ENCODE data around the gene HPD. TPM values are rescaled to one million over a fixed set of nuclear protein-coding genes. Genes with fewer than 3 reads are reported as not detected.

Gene HPD
- total and polyA plus RNA-seq, 2 donors (not counting 3 experiments of a cell fraction or from before 2014, with no cell fraction given): not detected

DNA sequence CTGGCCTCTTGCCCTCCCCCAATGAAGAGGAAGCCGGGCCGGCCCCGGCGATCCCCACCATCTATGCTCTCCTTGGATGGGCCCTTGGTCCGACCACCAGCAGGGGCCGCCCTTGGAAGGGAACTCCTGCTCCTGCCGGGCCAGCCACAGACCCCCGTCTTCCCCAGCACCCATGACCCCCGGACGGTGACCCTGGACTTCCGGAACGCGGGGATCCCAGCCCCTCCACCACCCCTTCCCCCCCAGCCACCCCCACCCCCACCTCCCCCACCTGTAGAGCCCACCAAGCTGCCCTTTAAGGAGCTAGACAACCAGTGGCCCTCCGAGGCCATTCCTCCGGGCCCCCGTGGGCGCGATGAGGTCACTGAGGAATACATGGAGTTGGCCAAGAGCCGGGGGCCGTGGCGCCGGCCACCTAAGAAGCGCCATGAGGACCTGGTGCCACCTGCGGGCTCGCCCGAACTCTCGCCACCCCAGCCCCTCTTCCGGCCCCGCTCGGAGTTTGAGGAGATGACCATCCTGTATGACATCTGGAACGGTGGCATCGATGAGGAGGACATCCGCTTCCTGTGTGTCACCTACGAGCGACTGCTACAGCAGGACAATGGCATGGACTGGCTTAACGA is 35.4 kb downstream of the HPD start:
- H3K9me3 ChIP-seq (replicated peaks; ENCODE audit: control insufficient read depth, insufficient read depth, low read length): no peaks in the 10 kb centered on the region
- no peak overlapping the region for H3K4me2 ChIP-seq (ENCODE audit: insufficient read depth, low read length)
- TF ChIP-seq, protein P1, sequence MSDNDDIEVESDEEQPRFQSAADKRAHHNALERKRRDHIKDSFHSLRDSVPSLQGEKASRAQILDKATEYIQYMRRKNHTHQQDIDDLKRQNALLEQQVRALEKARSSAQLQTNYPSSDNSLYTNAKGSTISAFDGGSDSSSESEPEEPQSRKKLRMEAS (IDR thresholded peaks at IDR 0.05; ENCODE audit: insufficient read depth, insufficient read length): no peak
- TF ChIP-seq, protein P2, sequence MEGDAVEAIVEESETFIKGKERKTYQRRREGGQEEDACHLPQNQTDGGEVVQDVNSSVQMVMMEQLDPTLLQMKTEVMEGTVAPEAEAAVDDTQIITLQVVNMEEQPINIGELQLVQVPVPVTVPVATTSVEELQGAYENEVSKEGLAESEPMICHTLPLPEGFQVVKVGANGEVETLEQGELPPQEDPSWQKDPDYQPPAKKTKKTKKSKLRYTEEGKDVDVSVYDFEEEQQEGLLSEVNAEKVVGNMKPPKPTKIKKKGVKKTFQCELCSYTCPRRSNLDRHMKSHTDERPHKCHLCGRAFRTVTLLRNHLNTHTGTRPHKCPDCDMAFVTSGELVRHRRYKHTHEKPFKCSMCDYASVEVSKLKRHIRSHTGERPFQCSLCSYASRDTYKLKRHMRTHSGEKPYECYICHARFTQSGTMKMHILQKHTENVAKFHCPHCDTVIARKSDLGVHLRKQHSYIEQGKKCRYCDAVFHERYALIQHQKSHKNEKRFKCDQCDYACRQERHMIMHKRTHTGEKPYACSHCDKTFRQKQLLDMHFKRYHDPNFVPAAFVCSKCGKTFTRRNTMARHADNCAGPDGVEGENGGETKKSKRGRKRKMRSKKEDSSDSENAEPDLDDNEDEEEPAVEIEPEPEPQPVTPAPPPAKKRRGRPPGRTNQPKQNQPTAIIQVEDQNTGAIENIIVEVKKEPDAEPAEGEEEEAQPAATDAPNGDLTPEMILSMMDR (IDR thresholded peaks at IDR 0.05; ENCODE audit: extremely low read depth in 1 of 2, insufficient read depth in 1 of 2, low read depth in 1 of 2, low read length in 2 of 2): peak in 1 of 2 donors; percentile 3
- H4K20me1 ChIP-seq (replicated peaks; ENCODE audit: control insufficient read depth, extremely low read depth, insufficient read depth, low read length): no peaks in the 10 kb centered on the region
- no peak overlapping the region for H3K4me3 ChIP-seq (replicated peaks in 1 of 3; ENCODE audit: insufficient read depth in 1 of 3, low read depth in 1 of 3, low read length in 3 of 3)
- peaks cover 2% of the 10 kb centered on the region for H3K79me2 ChIP-seq (ENCODE audit: control insufficient read depth, insufficient read depth, low read length)
- no peaks in the 10 kb centered on the region for H3K27me3 ChIP-seq (ENCODE audit: control insufficient read depth in 2 of 2, insufficient read depth in 2 of 2, low read length in 2 of 2)
- H3K36me3 ChIP-seq (ENCODE audit: control insufficient read depth in 2 of 2, extremely low read depth in 1 of 2, insufficient read depth in 2 of 2, low read length in 2 of 2): peaks cover 15 to 39% of the 10 kb centered on the region in 2 experiments
- FAIRE-seq (no peak), DNase-seq (ENCODE audit: low read depth, low spot score) (no peak)
- no peaks in the 10 kb centered on the region for H3K9me1 ChIP-seq (replicated peaks; ENCODE audit: control insufficient read depth, extremely low read depth, insufficient read depth, low read length)
- H3K27ac ChIP-seq (ENCODE audit: insufficient read depth, low read depth, low read length): no peak overlapping the region
- intact Hi-C loops (cut with micrococcal nuclease) (no loop called here), dilution Hi-C loops (cut with MboI; ENCODE audit: extremely low pct_ligation_motif_present, low sequenced_read_pairs) (no loop called here)
- POLR2A ChIA-PET: no interaction called here
- H3K9ac ChIP-seq (replicated peaks; ENCODE audit: extremely low read depth, insufficient read depth, low read length): no peak overlapping the region
- BruUV-seq (replicated peaks): no TSS peak
- H2AFZ ChIP-seq (ENCODE audit: low read depth, low read length): no peak overlapping the region
- H3K4me1 ChIP-seq (ENCODE audit: control insufficient read depth, extremely low read depth, insufficient read depth, low read length): no peaks in the 10 kb centered on the region
- CTCF ChIA-PET: interaction anchor here (1.4 to 3.3 kb wide), 3 partner anchors 12 to 29 kb away, joined by 3 to 10 read pairs (median 7); partner anchors contain the start of gene RHOF

- H2AFZ ChIP-seq (ENCODE audit: low read depth, low read length): no peak overlapping the region
- dilution Hi-C loops (cut with MboI; ENCODE audit: extremely low pct_ligation_motif_present, low sequenced_read_pairs) (no loop called here), intact Hi-C loops (cut with micrococcal nuclease) (no loop called here)
- peaks cover 2% of the 10 kb centered on the region for H3K79me2 ChIP-seq (ENCODE audit: control insufficient read depth, insufficient read depth, low read length)
- H3K27me3 ChIP-seq (ENCODE audit: control insufficient read depth in 2 of 2, insufficient read depth in 2 of 2, low read length in 2 of 2): no peaks in the 10 kb centered on the region
- CTCF ChIA-PET: interaction anchor here (2.4 to 3.3 kb wide), 2 partner anchors 11 to 28 kb away, joined by 7 to 10 read pairs; partner anchors contain the start of gene RHOF
- no peak for TF ChIP-seq MYC (IDR thresholded peaks at IDR 0.05; ENCODE audit: low read depth, low read length)
- no peak for TF ChIP-seq EZH2 (IDR thresholded peaks at IDR 0.05; ENCODE audit: borderline replicate concordance, low read depth, low read length, severe bottlenecking)
- TF ChIP-seq POLR2A (IDR thresholded peaks at IDR 0.05; ENCODE audit: low read depth, low read length): no peak
- no peak for TF ChIP-seq POLR2AphosphoS5 (IDR thresholded peaks at IDR 0.05; ENCODE audit: insufficient read depth, low read depth, low read length)
- H4K20me1 ChIP-seq (replicated peaks; ENCODE audit: control insufficient read depth, extremely low read depth, insufficient read depth, low read length): no peaks in the 10 kb centered on the region
- no peak overlapping the region for H3K4me3 ChIP-seq (replicated peaks in 1 of 3; ENCODE audit: insufficient read depth in 1 of 3, low read depth in 1 of 3, low read length in 3 of 3)
- no peak overlapping the region for H3K4me2 ChIP-seq (ENCODE audit: insufficient read depth, low read length)
- H3K4me1 ChIP-seq (ENCODE audit: control insufficient read depth, extremely low read depth, insufficient read depth, low read length): no peaks in the 10 kb centered on the region
- no peak overlapping the region for H3K27ac ChIP-seq (ENCODE audit: insufficient read depth, low read depth, low read length)
- DNase-seq (ENCODE audit: low read depth, low spot score): no peak
- H3K9ac ChIP-seq (replicated peaks; ENCODE audit: extremely low read depth, insufficient read depth, low read length): no peak overlapping the region
- peaks cover 18 to 38% of the 10 kb centered on the region in 2 experiments for H3K36me3 ChIP-seq (ENCODE audit: control insufficient read depth in 2 of 2, extremely low read depth in 1 of 2, insufficient read depth in 2 of 2, low read length in 2 of 2)
- no peaks in the 10 kb centered on the region for H3K9me1 ChIP-seq (replicated peaks; ENCODE audit: control insufficient read depth, extremely low read depth, insufficient read depth, low read length)
- POLR2A ChIA-PET: no interaction called here
- no peaks in the 10 kb centered on the region for H3K9me3 ChIP-seq (replicated peaks; ENCODE audit: control insufficient read depth, insufficient read depth, low read length)
- BruUV-seq (replicated peaks): TSS peak; percentile 42
- FAIRE-seq: no peak
Measured at GRCh38 chr12:121822393-121823100, 36.1 kb downstream of the HPD start.
